HG03045 (cell line): ENCODE results near the gene TSPAN15.
"Not testable (repeated sequence)": the region's sequence is repeated elsewhere in the genome, so short reads cannot be mapped to it uniquely, and the experiment has no call there.

Source experiments
- ATAC-seq: cut with Tn5 transposase; IDR thresholded peaks from one replicate; pipeline ENCODE4 v1.9.1; 2021; ENCODE audit warnings: mild to moderate bottlenecking, moderate library complexity; ENCODE audit not compliant: unreplicated experiment

Gene TSPAN15

GRCh38 chr10:69483963-69484362 lies 32.7 kb downstream of the TSPAN15 start:
- ATAC-seq: no peak

DNA sequence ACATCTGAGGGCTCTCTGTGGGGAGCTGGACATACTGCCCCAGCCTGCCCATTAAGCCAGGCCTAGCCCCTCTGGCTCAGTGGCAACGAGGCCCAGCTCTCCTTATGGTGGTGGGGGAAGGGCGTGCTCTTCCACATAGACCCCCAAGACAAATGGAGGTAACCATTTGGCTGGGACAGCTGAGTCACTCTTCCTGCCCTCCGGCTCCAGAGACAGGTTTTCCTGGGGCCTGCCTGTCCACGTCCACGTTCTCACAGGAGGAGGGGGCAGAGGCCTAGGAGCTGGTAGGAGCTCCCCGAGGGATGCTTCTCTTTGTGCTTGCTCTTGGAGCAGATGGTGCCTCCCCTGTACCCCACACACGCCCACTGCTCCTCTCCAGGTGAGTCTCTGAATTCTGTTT lies 33.5 kb downstream of the TSPAN15 start:
- no peak for ATAC-seq

GRCh38 chr10:69486922-69487730 lies 35.9 kb downstream of the TSPAN15 start:
- no peak for ATAC-seq

- ATAC-seq: not testable (repeated sequence)
Observed at GRCh38 chr10:69488149-69488844, 37.0 kb downstream of the TSPAN15 start.

DNA sequence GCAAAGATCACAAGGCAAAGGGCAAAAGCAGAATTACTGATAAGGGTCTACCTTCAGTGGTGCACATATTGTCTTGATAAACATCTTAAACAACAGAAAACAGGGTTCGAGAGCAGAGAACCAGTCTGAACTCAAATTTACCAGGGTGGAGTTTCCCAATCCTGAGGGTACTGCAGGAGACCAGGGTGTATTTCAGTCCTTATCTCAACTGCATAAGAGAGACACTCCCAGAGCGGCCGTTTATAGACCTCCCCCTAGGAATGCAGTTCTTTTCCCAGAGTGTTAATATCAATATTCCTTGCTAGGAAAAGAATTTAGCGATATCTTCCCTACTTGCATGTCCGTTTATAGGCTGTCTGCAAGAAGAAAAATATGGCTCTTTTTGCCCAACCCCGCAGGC lies 37.6 kb downstream of the TSPAN15 start:
- not testable (repeated sequence) for ATAC-seq

- ATAC-seq: no peak
Observed at GRCh38 chr10:69489506-69490090, 38.3 kb downstream of the TSPAN15 start.

DNA sequence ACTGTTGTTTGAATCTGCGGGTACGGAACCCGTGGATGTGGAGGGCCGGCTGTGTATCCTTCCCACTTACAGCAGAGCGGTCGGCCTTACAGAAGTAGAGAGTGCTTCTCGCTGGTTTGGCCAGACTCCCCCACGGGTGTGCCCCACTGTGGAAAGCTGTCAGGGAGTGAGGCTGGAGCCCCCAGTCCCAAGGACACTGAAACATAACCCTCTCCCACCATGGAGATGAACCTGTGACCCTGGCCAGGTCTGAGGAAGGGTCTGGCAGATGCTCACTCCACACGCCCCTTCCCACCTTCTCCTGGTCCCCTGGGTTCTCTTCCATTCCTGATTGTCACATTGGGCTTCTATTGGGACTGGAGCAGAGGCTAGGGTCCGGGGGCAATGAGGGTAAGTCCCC lies 39.6 kb downstream of the TSPAN15 start:
- no peak for ATAC-seq

DNA sequence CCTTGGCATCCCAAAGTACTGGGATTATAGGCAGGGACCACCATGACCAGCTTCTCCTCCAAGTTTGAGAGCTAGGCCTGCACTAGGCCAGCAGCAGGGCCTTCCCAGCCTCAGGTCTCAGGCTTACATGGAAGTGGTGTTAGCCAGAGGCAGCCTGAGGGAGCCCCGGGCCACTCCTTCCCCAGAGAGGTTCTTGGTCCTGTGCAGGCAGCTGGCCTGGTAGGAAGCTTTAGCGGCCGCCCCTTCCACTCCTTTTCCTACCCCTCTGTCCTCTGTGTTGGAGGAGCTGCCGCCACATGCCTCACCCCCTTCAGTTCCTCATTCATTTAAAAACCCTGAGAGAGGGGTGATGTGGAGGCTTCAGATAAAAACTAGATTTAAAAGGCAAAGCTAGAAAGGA lies 40.3 kb downstream of the TSPAN15 start:
- ATAC-seq: no peak

DNA sequence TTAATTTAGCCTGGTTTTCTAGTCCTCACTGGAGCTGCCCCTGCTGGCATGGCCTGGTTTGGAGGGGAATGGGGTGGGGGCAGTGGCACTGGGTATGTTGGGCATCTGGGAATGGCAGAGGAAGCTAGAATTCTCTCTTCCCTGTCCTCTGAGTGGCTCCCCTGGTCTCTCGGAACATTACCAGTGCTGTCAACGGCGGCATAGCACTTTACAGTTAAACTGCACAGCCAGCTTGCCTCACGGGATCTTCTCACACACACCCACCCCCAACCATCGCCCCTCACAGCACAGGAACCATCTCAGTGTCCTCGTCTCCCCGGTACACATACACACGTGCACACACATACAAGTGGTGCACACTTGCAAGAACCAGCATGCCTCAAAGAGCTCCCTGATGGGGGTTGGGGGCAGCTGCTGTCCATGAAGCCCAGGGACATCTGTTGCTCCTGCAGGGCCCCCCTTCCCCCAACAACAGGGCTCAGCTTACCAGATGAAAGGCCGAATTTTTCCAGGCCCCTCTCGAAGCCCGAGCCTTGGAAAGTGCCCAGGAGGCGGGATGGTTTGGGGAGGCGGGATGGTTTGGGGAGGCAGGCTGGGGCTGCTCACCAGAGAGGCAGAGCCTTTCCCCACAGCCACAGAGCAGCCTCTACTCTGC lies 41.0 kb downstream of the TSPAN15 start:
- ATAC-seq: no peak

DNA sequence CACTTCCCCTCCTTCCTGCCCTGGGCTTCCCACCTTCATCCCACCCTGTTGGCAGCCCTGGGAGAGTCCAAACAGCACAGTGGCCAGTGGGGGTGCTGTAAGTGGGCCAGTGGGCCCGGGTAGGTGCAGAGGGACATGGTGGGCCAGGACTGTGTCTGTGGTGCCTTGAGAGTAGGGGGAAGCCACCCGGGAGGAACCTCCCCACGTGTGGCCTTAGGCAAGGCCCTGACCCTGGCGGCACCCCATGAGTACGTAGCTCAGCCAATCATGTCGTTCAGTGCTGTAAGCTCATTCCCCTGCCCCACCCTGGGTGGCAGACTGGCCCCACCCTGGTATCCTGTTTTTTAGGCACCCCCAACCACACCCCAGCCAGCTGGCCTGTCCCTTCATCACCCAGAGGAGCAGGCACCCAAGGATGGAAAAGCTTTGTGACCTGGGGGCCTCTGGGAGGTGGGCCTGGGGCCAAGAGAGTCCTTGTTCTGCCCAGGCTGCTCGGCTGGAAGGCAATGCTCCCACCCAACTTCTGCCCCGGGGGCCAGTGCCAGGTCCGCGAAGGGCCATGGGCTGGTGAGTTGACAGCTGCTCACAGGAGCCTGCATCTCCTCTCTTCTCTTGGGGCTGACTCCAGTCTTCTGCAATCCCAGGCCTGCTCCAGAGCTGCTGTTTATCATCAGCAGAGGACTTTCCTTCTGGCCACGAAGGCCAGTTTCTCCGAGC lies 41.6 kb downstream of the TSPAN15 start:
- no peak for ATAC-seq

DNA sequence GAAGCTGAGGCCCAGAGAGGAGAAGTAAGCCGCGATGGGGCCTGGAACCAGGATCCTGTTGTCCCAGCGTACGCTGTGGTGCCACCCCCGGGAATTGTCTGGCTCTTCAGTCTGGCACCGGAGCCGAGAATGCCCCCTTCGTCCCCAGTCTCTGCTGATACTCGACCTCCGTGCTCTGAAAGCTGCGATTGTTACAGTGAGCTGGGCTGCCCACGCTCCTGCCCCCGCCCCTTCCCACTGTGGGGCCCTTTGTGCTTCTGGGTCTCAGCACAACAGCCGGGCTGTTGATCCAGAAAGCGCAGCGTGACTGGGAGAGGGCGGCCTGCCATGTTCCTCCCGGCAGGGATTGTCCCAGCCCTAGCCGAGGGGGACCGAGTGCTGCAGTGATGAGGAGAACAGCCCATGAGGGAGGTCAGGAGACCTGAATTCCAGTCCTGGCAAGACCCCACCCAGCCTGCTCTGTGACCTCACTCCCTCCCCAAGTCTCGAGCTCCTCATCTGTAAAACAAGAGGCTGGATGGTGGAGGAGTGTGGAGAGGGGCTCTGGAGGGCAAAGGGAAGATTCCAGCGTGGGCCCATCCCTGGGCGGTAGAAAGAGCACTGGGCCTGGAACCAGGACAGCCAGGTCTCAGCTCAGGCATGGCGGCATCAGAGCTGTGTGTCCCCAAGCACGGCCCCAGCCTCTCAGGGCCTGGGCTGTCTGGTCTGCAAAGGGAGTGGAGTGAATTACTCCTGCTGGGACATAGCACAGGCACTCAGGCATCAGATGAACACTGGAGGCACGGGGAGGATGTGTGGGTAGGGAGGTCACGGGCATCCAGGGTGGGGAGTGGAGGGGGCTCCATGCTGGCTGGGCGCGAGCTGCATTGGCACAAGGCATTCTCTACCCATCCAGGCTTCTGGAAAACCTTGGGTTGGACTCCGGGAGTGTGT lies 43.6 kb downstream of the TSPAN15 start:
- no peak for ATAC-seq

GRCh38 chr10:69495666-69496065 lies 44.4 kb downstream of the TSPAN15 start:
- ATAC-seq: no peak

DNA sequence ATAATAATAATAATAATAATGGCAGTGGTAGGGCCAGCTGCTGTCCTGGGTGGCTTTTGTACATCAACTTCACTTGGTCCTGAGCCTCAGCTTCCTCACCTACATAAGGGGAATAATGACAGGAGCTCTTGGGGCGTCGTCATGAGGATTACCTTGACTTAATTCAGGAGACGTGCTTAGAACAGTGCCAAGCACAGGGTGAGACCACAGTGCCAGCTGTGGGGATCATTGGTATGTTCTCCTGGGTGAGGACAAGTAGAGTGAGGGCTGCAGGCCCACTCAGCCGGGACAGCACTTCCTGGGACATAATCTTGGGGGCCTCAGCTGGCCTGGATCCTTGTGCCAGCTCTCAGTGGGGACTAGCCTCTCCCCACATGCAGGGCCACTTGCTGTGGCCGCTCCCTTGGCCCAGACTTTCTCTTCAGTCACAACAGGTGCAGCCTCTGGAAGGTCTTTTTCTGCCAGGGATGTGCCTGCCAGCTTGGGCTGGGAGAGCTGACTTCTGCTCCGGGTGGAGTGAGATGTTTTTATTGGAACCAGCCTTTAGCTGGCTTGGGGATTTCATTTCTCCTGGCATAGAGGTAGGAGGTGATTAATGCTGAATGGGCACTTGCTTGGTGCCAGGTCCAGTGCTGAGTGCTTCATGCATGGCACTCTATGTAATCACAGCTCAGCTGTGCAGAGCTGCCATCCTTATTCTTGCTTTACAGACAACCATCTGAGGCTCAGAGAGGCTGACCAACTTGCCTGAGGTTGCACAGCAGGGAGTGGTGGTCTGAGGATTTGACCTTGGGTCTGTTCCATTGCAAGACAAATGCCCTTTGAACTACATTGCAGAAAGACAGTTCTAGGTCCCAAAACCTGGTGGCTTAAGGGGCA lies 45.3 kb downstream of the TSPAN15 start:
- ATAC-seq: no peak

DNA sequence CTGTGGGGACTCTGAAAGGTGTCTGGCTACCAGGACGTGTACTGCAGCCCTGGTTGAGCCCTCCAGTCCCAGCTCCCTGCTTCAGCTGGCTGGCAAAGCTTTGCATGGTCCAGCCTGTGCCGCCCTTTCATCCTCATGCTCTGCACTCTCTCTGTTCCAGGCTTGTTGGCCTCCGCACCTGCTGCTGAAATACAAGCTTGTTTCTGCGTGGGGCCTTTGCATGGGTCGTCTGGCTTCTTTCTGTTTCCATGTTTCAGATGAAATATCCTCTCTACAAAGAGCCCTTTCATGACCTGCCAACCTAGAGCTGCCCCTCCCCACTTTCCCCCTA lies 45.9 kb downstream of the TSPAN15 start:
- ATAC-seq: no peak

- no peak for ATAC-seq
Observed at GRCh38 chr10:69497611-69498390, 46.5 kb downstream of the TSPAN15 start.

GRCh38 chr10:69498711-69499471 lies 47.6 kb downstream of the TSPAN15 start:
- ATAC-seq: no peak
